ENCODE results near the gene PIK3AP1.

GRCh38 chr10:96676272-96677112 lies 43.8 kb downstream of the PIK3AP1 start:
- TF ChIP-seq CTCF (IDR thresholded peaks at IDR 0.05) (no peak), POLR2A (IDR thresholded peaks at IDR 0.05) (no peak), POLR2AphosphoS5 (IDR thresholded peaks at IDR 0.05) (no peak), EP300 (IDR thresholded peaks at IDR 0.05) (no peak)

All from stomach (tissue), 4 donors.